ENCODE measurements around the gene GRHL1.

The GRHL1 gene

GRCh38 chr2:9982248-9982647, 30.8 kb downstream of the GRHL1 start:
- H3K9ac ChIP-seq (ENCODE audit: insufficient read length): no peak overlapping the region
- no peak overlapping the region for H3K4me3 ChIP-seq
- H3K9me3 ChIP-seq (ENCODE audit: low read depth, low read length): no peaks in the 10 kb centered on the region
- H3K36me3 ChIP-seq (ENCODE audit: insufficient read depth, low read length): no peaks in the 10 kb centered on the region
- H3K27ac ChIP-seq: no peak overlapping the region
- no peak for DNase-seq (ENCODE audit: low read depth, low spot score)
- TF ChIP-seq EZH2 (IDR thresholded peaks at IDR 0.05) (no peak), POLR2AphosphoS5 (IDR thresholded peaks at IDR 0.05; ENCODE audit: borderline replicate concordance, low read depth, low read length) (no peak), FOXP2 (optimal IDR thresholded peaks at IDR 0.05; ENCODE audit: control extremely low read depth, extremely low read length, insufficient read depth) (no peak)

- Histone ChIP-seq H3K9me3 (ENCODE audit: low read depth, low read length) (no peaks in the 10 kb centered on the region), H3K36me3 (ENCODE audit: insufficient read depth, low read length) (no peaks in the 10 kb centered on the region), H3K4me3 (no peak overlapping the region), H3K9ac (ENCODE audit: insufficient read length) (no peak overlapping the region), H3K27ac (no peak overlapping the region)
- no peak for DNase-seq (ENCODE audit: low read depth, low spot score)
- TF ChIP-seq POLR2AphosphoS5 (IDR thresholded peaks at IDR 0.05; ENCODE audit: borderline replicate concordance, low read depth, low read length): no peak
- TF ChIP-seq EZH2 (IDR thresholded peaks at IDR 0.05): no peak
- TF ChIP-seq FOXP2 (optimal IDR thresholded peaks at IDR 0.05; ENCODE audit: control extremely low read depth, extremely low read length, insufficient read depth): no peak
Observed at GRCh38 chr2:9982891-9983290, 31.4 kb downstream of the GRHL1 start.

DNA sequence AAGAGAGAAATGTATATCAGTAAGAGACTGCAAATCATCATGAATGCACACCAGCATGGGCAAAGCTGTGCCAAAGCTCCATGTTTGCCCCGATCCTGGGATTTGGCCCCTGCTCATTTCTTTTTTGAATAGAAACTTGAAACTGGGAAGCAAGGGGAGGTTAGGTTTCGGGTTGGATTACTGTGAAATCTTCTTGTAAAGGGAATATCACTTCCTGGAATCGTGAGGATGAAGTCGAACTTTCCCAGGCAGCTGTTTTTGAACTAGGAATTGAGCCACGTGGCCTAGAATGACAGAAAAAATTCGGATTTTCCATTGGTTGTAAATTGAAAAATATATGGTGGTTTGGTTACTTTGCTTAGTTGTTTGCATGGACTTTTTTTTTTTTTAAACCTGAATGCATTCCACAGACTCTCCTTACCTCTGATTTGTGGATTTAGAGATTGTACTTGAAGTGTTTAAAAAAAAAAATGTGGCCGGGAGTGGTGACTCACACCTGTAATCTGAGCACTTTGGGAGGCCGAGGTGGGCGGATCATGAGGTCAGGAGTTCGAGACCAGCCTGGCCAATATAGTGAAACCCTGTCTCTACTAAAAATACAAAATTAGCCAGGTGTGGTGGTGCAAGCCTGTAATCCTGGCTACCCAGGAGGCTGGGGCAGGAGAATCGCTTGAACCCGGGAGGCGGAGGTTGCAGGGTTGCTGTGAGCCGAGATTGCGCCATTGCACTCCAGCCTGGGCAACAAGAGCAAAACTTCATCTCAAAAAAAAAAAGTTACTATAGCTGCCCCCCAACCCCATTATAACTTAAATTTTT, 32.1 kb downstream of the GRHL1 start:
- no peak overlapping the region for H3K27ac ChIP-seq
- TF ChIP-seq POLR2AphosphoS5 (IDR thresholded peaks at IDR 0.05; ENCODE audit: borderline replicate concordance, low read depth, low read length) (no peak), FOXP2 (optimal IDR thresholded peaks at IDR 0.05; ENCODE audit: control extremely low read depth, extremely low read length, insufficient read depth) (no peak), EZH2 (IDR thresholded peaks at IDR 0.05) (no peak)
- no peak overlapping the region for H3K9ac ChIP-seq (ENCODE audit: insufficient read length)
- no peaks in the 10 kb centered on the region for H3K36me3 ChIP-seq (ENCODE audit: insufficient read depth, low read length)
- no peak overlapping the region for H3K4me3 ChIP-seq
- no peak for DNase-seq (ENCODE audit: low read depth, low spot score)
- H3K9me3 ChIP-seq (ENCODE audit: low read depth, low read length): no peaks in the 10 kb centered on the region

DNA sequence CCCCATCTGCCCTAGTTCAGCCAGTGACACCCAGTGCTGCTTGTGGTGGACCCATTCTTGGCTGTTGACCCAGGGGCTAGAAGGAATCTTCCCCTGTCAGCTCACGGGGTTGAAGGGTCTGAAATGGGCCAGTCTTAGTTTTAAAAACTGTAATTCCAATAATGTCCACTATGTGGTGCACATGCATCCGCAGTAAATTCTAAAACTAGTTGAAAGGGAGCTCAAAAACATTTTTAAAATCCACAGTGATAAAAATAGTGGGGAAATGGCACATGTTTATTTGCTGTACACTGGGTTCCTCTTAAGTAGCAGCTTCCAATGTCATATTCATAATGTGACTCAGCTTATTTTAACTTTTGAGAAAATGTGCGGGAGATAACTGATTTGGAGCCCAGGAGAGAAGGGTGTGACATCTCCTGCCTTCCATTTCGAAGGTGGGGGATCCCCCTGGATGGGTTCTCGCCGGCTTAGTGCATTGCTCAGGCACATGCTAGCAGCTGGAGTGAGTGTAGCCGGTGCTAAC, 32.8 kb downstream of the GRHL1 start:
- TF ChIP-seq EZH2 (IDR thresholded peaks at IDR 0.05) (no peak), FOXP2 (optimal IDR thresholded peaks at IDR 0.05; ENCODE audit: control extremely low read depth, extremely low read length, insufficient read depth) (no peak), POLR2AphosphoS5 (IDR thresholded peaks at IDR 0.05; ENCODE audit: borderline replicate concordance, low read depth, low read length) (no peak)
- no peak for DNase-seq (ENCODE audit: low read depth, low spot score)

DNA sequence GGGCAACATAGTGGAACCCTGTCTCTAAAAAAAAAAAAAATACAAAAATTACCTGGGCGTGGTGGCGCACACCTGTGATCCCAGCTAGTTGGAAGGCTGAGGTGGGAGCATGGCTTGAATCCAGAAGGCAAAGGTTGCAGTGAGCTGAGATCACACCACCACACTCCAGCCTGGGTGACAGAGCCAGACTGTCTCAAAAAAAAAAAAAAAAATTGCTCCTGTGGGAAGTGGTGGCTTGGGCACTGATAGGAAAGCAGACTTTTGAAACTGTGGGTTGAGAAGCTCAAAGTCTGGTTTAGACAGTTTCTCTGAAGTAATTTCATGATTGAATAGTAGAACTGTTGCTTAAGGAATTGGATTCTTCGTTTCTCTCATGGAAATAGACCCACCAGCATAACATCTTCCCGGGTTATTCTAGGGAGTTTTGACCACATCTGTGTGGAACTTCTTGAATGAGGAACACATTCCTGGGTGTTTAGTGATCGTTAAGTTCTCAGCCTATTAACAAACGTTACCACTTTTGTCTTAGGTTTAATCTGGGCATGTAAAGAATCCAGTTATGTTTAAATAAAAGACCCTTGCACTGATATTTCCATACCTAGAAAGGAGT, 33.5 kb downstream of the GRHL1 start:
- Histone ChIP-seq H3K27ac (peak overlapping the region; percentile 53; the same call in 1 of the 2 replicates), H3K4me3 (no peak overlapping the region), H3K36me3 (ENCODE audit: insufficient read depth, low read length) (no peaks in the 10 kb centered on the region), H3K9me3 (ENCODE audit: low read depth, low read length) (no peaks in the 10 kb centered on the region), H3K9ac (ENCODE audit: insufficient read length) (no peak overlapping the region)
- TF ChIP-seq FOXP2 (optimal IDR thresholded peaks at IDR 0.05; ENCODE audit: control extremely low read depth, extremely low read length, insufficient read depth): no peak
- no peak for TF ChIP-seq EZH2 (IDR thresholded peaks at IDR 0.05)
- no peak for TF ChIP-seq POLR2AphosphoS5 (IDR thresholded peaks at IDR 0.05; ENCODE audit: borderline replicate concordance, low read depth, low read length)
- DNase-seq (ENCODE audit: low read depth, low spot score): no peak

More for the DNA sequence above, 32.8 kb downstream of the GRHL1 start:
- no peaks in the 10 kb centered on the region for H3K9me3 ChIP-seq (ENCODE audit: low read depth, low read length)
- no peak overlapping the region for H3K4me3 ChIP-seq
- H3K36me3 ChIP-seq (ENCODE audit: insufficient read depth, low read length): no peaks in the 10 kb centered on the region
- H3K27ac ChIP-seq: no peak overlapping the region
- H3K9ac ChIP-seq (ENCODE audit: insufficient read length): no peak overlapping the region

- no peak overlapping the region for H3K9ac ChIP-seq (ENCODE audit: insufficient read length)
- H3K4me3 ChIP-seq: no peak overlapping the region
- DNase-seq (ENCODE audit: low read depth, low spot score): no peak
- no peak for TF ChIP-seq FOXP2 (optimal IDR thresholded peaks at IDR 0.05; ENCODE audit: control extremely low read depth, extremely low read length, insufficient read depth)
- no peak for TF ChIP-seq EZH2 (IDR thresholded peaks at IDR 0.05)
- TF ChIP-seq POLR2AphosphoS5 (IDR thresholded peaks at IDR 0.05; ENCODE audit: borderline replicate concordance, low read depth, low read length): no peak
- H3K27ac ChIP-seq: peak overlapping the region; percentile 53; the same call in 1 of the 2 replicates
- H3K9me3 ChIP-seq (ENCODE audit: low read depth, low read length): no peaks in the 10 kb centered on the region
- H3K36me3 ChIP-seq (ENCODE audit: insufficient read depth, low read length): no peaks in the 10 kb centered on the region
Observed at GRCh38 chr2:9985531-9986328, 34.2 kb downstream of the GRHL1 start.

DNA sequence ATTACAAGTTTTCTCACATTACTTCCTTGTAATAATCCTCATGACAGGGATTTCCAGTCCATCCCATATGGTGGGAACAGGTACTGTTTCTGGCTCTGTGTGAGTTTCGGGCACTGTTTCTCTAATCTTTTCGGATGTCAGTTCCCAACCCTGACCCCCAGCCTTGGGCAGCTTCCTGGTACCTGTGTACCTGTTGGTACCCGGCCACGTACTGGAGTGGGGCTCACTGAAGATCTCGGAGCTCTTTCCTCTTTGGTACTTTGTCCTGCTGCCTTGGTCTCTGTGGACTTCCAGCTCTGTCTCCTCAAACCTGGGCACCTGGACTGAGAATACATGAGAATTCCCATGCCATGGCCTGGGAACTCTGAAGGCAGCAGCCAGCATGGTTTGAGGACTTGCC, 36.8 kb downstream of the GRHL1 start:
- no peak overlapping the region for H3K4me3 ChIP-seq
- H3K27ac ChIP-seq: peak overlapping the region; percentile 99; the same call in 1 of the 2 replicates
- TF ChIP-seq EZH2 (IDR thresholded peaks at IDR 0.05) (no peak), FOXP2 (optimal IDR thresholded peaks at IDR 0.05; ENCODE audit: control extremely low read depth, extremely low read length, insufficient read depth) (no peak), POLR2AphosphoS5 (IDR thresholded peaks at IDR 0.05; ENCODE audit: borderline replicate concordance, low read depth, low read length) (no peak)
- H3K9me3 ChIP-seq (ENCODE audit: low read depth, low read length): no peaks in the 10 kb centered on the region
- no peaks in the 10 kb centered on the region for H3K36me3 ChIP-seq (ENCODE audit: insufficient read depth, low read length)
- no peak for DNase-seq (ENCODE audit: low read depth, low spot score)
- no peak overlapping the region for H3K9ac ChIP-seq (ENCODE audit: insufficient read length)

- H3K36me3 ChIP-seq (ENCODE audit: insufficient read depth, low read length): no peaks in the 10 kb centered on the region
- peak overlapping the region; percentile 99 for H3K27ac ChIP-seq
- TF ChIP-seq FOXP2 (optimal IDR thresholded peaks at IDR 0.05; ENCODE audit: control extremely low read depth, extremely low read length, insufficient read depth) (peak; percentile 39), POLR2AphosphoS5 (IDR thresholded peaks at IDR 0.05; ENCODE audit: borderline replicate concordance, low read depth, low read length) (peak; percentile 68; the same call in 1 of the 2 replicates), EZH2 (IDR thresholded peaks at IDR 0.05) (no peak)
- peak overlapping the region; percentile 61 for H3K9ac ChIP-seq (ENCODE audit: insufficient read length)
- no peaks in the 10 kb centered on the region for H3K9me3 ChIP-seq (ENCODE audit: low read depth, low read length)
- DNase-seq (ENCODE audit: low read depth, low spot score): peak; percentile 96
- H3K4me3 ChIP-seq: peak overlapping the region; percentile 69
Observed at GRCh38 chr2:9990736-9991135, 39.2 kb downstream of the GRHL1 start.
